ENCODE data around the gene CCDC136.

CCDC136 gene

DNA sequence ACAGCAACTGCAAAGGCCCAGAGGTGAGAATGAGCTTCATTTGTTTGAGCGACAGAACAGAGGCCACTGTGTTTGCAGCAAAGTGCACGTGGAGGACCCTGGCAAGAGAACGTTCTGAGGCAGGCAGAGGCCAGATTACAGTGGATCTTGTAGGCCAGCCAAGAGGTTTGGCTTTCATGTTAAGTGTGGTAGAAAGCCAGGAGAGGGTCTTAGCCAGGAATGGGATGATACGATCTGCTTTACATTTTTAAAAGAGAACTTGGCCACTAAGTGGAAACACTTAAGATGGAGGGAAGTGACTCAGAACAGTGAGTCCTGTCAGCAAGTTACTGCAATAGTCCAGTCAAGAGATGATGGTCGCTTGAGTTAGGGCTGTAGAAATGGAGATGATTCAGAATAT is 4.6 kb downstream of the CCDC136 start:
- Histone ChIP-seq H4K20me1 (ENCODE audit: control insufficient read depth, insufficient read depth, low read depth, low read length) (no peaks in the 10 kb centered on the region), H3K79me2 (ENCODE audit: control insufficient read depth, low read length) (peaks cover 4% of the 10 kb centered on the region; the same call in 1 of the 2 replicates), H3K27ac (ENCODE audit: low read depth, low read length) (no peak overlapping the region), H3F3A (ENCODE audit: control insufficient read depth, insufficient read depth) (no peaks in the 10 kb centered on the region), H3K4me1 (ENCODE audit: control insufficient read depth, low read length) (peaks cover 20% of the 10 kb centered on the region), H3K4me3 (ENCODE audit: low read length) (no peak overlapping the region), H3K4me2 (ENCODE audit: low read length) (no peak overlapping the region), H3K36me3 (ENCODE audit: control insufficient read depth, low read length) (peaks cover 15% of the 10 kb centered on the region; the same call in 1 of the 2 replicates), H3K9me2 (replicated peaks; ENCODE audit: control insufficient read depth, low read length) (no peaks in the 10 kb centered on the region), H3K9me3 (ENCODE audit: control insufficient read depth, insufficient read depth, low read length) (no peaks in the 10 kb centered on the region), H3K27me3 (ENCODE audit: control insufficient read depth, low read length) (no peaks in the 10 kb centered on the region)
- TF ChIP-seq, protein P1, sequence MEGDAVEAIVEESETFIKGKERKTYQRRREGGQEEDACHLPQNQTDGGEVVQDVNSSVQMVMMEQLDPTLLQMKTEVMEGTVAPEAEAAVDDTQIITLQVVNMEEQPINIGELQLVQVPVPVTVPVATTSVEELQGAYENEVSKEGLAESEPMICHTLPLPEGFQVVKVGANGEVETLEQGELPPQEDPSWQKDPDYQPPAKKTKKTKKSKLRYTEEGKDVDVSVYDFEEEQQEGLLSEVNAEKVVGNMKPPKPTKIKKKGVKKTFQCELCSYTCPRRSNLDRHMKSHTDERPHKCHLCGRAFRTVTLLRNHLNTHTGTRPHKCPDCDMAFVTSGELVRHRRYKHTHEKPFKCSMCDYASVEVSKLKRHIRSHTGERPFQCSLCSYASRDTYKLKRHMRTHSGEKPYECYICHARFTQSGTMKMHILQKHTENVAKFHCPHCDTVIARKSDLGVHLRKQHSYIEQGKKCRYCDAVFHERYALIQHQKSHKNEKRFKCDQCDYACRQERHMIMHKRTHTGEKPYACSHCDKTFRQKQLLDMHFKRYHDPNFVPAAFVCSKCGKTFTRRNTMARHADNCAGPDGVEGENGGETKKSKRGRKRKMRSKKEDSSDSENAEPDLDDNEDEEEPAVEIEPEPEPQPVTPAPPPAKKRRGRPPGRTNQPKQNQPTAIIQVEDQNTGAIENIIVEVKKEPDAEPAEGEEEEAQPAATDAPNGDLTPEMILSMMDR (IDR thresholded peaks at IDR 0.05; ENCODE audit: low read depth, low read length, poor library complexity, severe bottlenecking), result no peak
- TF ChIP-seq EZH2phosphoT487 (IDR thresholded peaks at IDR 0.05; ENCODE audit: borderline replicate concordance, low read length), result no peak

DNA sequence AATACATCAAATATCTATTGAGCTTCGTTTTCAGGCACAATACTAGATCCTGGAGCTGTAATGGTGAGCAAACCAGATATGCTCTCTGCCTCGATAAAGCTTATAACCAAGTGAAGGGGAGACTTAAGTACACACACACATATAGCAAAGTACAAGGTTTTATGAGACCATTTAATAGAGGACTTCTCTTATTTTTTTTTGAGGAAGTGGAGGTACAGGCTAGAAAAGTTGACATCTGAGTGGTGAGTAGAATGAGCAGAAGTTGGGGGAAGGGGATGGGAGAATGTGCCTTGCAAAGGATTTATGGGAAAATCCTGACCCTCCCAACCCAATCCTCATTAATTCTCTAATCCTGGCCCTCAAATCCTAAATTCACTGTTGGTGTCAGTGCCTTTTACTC is 7.7 kb downstream of the CCDC136 start:
- H4K20me1 ChIP-seq (ENCODE audit: control insufficient read depth, insufficient read depth, low read depth, low read length), result no peaks in the 10 kb centered on the region

DNA sequence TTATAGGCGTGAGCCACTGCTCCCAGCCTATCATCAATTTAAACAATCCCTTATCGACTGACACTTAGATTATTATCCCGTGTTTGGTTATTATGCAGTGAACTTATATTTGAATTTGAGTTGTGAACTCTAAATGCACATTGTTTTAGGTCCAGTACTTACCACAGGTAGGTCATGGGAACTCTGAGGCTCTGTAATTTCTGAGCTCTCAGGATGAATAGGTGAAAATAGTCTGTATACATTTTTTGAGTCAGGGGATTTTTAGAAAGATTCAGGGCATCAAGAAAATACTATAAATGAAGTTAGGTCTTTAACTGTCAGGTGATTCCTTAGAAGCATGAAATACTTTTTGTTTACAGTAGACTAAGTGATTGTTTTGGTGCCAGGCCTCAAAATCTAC is 8.8 kb downstream of the CCDC136 start:
- TF ChIP-seq EZH2phosphoT487 (IDR thresholded peaks at IDR 0.05; ENCODE audit: borderline replicate concordance, low read length), result no peak
- TF ChIP-seq, protein P1 (IDR thresholded peaks at IDR 0.05; ENCODE audit: low read depth, low read length, poor library complexity, severe bottlenecking), result no peak
- no peaks in the 10 kb centered on the region for H3K9me3 ChIP-seq (ENCODE audit: control insufficient read depth, insufficient read depth, low read length)

More for the DNA sequence above, 7.7 kb downstream of the CCDC136 start:
- H3F3A ChIP-seq (ENCODE audit: control insufficient read depth, insufficient read depth), result no peaks in the 10 kb centered on the region
- H3K79me2 ChIP-seq (ENCODE audit: control insufficient read depth, low read length), result no peaks in the 10 kb centered on the region
- TF ChIP-seq, protein P1 (IDR thresholded peaks at IDR 0.05; ENCODE audit: low read depth, low read length, poor library complexity, severe bottlenecking), result no peak
- TF ChIP-seq EZH2phosphoT487 (IDR thresholded peaks at IDR 0.05; ENCODE audit: borderline replicate concordance, low read length), result no peak
- no peak overlapping the region for H3K4me3 ChIP-seq (ENCODE audit: low read length)
- H3K27me3 ChIP-seq (ENCODE audit: control insufficient read depth, low read length), result no peaks in the 10 kb centered on the region
- H3K4me2 ChIP-seq (ENCODE audit: low read length), result no peak overlapping the region
- no peak overlapping the region for H3K27ac ChIP-seq (ENCODE audit: low read depth, low read length)
- H3K4me1 ChIP-seq (ENCODE audit: control insufficient read depth, low read length), result peaks cover 2% of the 10 kb centered on the region; the same call in 1 of the 2 replicates
- no peaks in the 10 kb centered on the region for H3K9me2 ChIP-seq (replicated peaks; ENCODE audit: control insufficient read depth, low read length)
- H3K36me3 ChIP-seq (ENCODE audit: control insufficient read depth, low read length), result peaks cover 27% of the 10 kb centered on the region
- no peaks in the 10 kb centered on the region for H3K9me3 ChIP-seq (ENCODE audit: control insufficient read depth, insufficient read depth, low read length)

More for the DNA sequence above, 8.8 kb downstream of the CCDC136 start:
- no peaks in the 10 kb centered on the region for H3K79me2 ChIP-seq (ENCODE audit: control insufficient read depth, low read length)
- no peaks in the 10 kb centered on the region; the same call in 1 of the 2 replicates for H3K4me1 ChIP-seq (ENCODE audit: control insufficient read depth, low read length)
- no peaks in the 10 kb centered on the region for H3K27me3 ChIP-seq (ENCODE audit: control insufficient read depth, low read length)
- no peaks in the 10 kb centered on the region for H4K20me1 ChIP-seq (ENCODE audit: control insufficient read depth, insufficient read depth, low read depth, low read length)
- H3K9me2 ChIP-seq (replicated peaks; ENCODE audit: control insufficient read depth, low read length), result no peaks in the 10 kb centered on the region
- H3K36me3 ChIP-seq (ENCODE audit: control insufficient read depth, low read length), result peaks cover 29% of the 10 kb centered on the region
- H3K4me2 ChIP-seq (ENCODE audit: low read length), result no peak overlapping the region
- no peaks in the 10 kb centered on the region for H3F3A ChIP-seq (ENCODE audit: control insufficient read depth, insufficient read depth)
- H3K4me3 ChIP-seq (ENCODE audit: low read length), result no peak overlapping the region
- no peak overlapping the region for H3K27ac ChIP-seq (ENCODE audit: low read depth, low read length)
